HepG2 (cell line): Measurements from ENCODE around the gene LMCD1.

Experiments
- GTF2F1 ChIP-seq: fragments of 150-350 bp; IDR thresholded peaks from 2 replicates; pipeline ENCODE4 v1.6.1; 2014; ENCODE audit warnings: low read length
- KAT2B ChIP-seq: fragments of 150-350 bp; IDR thresholded peaks from 2 replicates; pipeline ENCODE4 v1.6.1; 2014; ENCODE audit warnings: low read depth, low read length, borderline replicate concordance
- ZFP90 ChIP-seq: sonication (generic); formaldehyde crosslinking; IDR thresholded peaks from 2 replicates; pipeline ENCODE4 v1.8.0; 2022; ENCODE audit warnings: missing genetic modification reagents, mild to moderate bottlenecking, inconsistent platforms, borderline replicate concordance
- ZNF263 ChIP-seq: sonication (generic); formaldehyde crosslinking; IDR thresholded peaks from 2 replicates; pipeline ENCODE4 v1.4.0; 2020; ENCODE audit warnings: missing genetic modification reagents
- ZNF337 ChIP-seq: sonication (generic); formaldehyde crosslinking; IDR thresholded peaks from 2 replicates; pipeline ENCODE4 v1.5.1; 2020; ENCODE audit warnings: missing genetic modification reagents, low read depth, mild to moderate bottlenecking, borderline replicate concordance
- ZNF468 ChIP-seq: sonication (generic); formaldehyde crosslinking; IDR thresholded peaks from 2 replicates; pipeline ENCODE4 v1.8.0; 2022; ENCODE audit warnings: mild to moderate bottlenecking, moderate library complexity, missing genetic modification reagents
- ZNF747 ChIP-seq: sonication (generic); formaldehyde crosslinking; IDR thresholded peaks from 2 replicates; pipeline ENCODE4 v1.8.1; 2023; ENCODE audit warnings: missing genetic modification reagents, mild to moderate bottlenecking, borderline replicate concordance
- TF ChIP-seq, protein P1 (sequence below): IDR thresholded peaks from 2 replicates; pipeline ENCODE4 v1.6.1; 2016; ENCODE audit warnings: low read depth, control low read depth
- TF ChIP-seq, protein P2 (sequence below): sonication (generic); formaldehyde crosslinking; IDR thresholded peaks from 2 replicates; pipeline ENCODE4 v1.5.0; 2020; ENCODE audit warnings: mild to moderate bottlenecking, missing genetic modification reagents, moderate library complexity

DNA sequence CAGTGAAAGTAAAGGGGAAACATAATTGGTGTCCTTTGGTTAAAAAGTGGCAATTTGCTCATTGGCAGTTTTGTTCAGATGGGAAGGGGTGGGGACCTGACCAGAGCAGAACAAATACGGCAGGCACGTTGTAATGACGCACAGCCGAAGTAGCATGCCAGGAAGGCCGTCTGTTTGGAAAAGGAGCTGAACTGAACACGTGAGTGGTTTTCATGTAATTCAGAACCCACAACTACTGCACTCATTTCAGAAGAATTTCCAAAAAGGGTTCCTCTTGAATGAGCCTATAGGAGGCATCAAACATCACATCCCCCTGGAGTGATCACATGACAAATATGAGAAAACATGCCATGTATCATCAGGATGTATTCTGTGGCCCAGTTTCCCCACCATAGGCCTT lies 42.9 kb upstream of the LMCD1 start:
- TF ChIP-seq ZFP90 (no peak), ZNF337 (CRISPR knock-in tag) (no peak), ZNF747 (no peak), ZNF263 (CRISPR knock-in tag) (no peak), GTF2F1 (no peak), ZNF468 (CRISPR knock-in tag) (no peak), KAT2B (no peak)
- TF ChIP-seq, protein P1, sequence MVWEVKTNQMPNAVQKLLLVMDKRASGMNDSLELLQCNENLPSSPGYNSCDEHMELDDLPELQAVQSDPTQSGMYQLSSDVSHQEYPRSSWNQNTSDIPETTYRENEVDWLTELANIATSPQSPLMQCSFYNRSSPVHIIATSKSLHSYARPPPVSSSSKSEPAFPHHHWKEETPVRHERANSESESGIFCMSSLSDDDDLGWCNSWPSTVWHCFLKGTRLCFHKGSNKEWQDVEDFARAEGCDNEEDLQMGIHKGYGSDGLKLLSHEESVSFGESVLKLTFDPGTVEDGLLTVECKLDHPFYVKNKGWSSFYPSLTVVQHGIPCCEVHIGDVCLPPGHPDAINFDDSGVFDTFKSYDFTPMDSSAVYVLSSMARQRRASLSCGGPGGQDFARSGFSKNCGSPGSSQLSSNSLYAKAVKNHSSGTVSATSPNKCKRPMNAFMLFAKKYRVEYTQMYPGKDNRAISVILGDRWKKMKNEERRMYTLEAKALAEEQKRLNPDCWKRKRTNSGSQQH (CRISPR knock-in tag) = no peak
- TF ChIP-seq, protein P2, sequence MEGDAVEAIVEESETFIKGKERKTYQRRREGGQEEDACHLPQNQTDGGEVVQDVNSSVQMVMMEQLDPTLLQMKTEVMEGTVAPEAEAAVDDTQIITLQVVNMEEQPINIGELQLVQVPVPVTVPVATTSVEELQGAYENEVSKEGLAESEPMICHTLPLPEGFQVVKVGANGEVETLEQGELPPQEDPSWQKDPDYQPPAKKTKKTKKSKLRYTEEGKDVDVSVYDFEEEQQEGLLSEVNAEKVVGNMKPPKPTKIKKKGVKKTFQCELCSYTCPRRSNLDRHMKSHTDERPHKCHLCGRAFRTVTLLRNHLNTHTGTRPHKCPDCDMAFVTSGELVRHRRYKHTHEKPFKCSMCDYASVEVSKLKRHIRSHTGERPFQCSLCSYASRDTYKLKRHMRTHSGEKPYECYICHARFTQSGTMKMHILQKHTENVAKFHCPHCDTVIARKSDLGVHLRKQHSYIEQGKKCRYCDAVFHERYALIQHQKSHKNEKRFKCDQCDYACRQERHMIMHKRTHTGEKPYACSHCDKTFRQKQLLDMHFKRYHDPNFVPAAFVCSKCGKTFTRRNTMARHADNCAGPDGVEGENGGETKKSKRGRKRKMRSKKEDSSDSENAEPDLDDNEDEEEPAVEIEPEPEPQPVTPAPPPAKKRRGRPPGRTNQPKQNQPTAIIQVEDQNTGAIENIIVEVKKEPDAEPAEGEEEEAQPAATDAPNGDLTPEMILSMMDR (CRISPR knock-in tag) = no peak
